ENCODE results near the gene FRMD8.
A peak's percentile ranks its signal among the peaks of the same experiment; 100 is the strongest.
"Not testable (repeated sequence)": the region's sequence is repeated elsewhere in the genome, so short reads cannot be mapped to it uniquely, and the experiment has no call there.

FRMD8 gene

GRCh38 chr11:65437436-65438227, 51.2 kb downstream of the FRMD8 start:
- no peak for DNase-seq

GRCh38 chr11:65438257-65439151, 52.1 kb downstream of the FRMD8 start:
- no peak for DNase-seq

GRCh38 chr11:65439331-65440181, 53.1 kb downstream of the FRMD8 start:
- DNase-seq, result no peak

GRCh38 chr11:65440831-65441499, 54.5 kb downstream of the FRMD8 start:
- no peak for DNase-seq

- DNase-seq, result no peak
Measured at GRCh38 chr11:65442842-65443331, 56.5 kb downstream of the FRMD8 start.

GRCh38 chr11:65444314-65445051, 58.0 kb downstream of the FRMD8 start:
- DNase-seq, result no peak

- DNase-seq, result no peak
Measured at GRCh38 chr11:65445101-65445603, 58.7 kb downstream of the FRMD8 start.

- DNase-seq, result no peak
Measured at GRCh38 chr11:65445604-65446445, 59.4 kb downstream of the FRMD8 start.

GRCh38 chr11:65446446-65447277, 60.2 kb downstream of the FRMD8 start:
- no peak for DNase-seq

- no peak for DNase-seq
Measured at GRCh38 chr11:65448074-65448417, 61.6 kb downstream of the FRMD8 start.

GRCh38 chr11:65448418-65449105, 62.1 kb downstream of the FRMD8 start:
- DNase-seq, result no peak

- not testable (repeated sequence) for DNase-seq
Measured at GRCh38 chr11:65451301-65451700, 64.9 kb downstream of the FRMD8 start.

- not testable (repeated sequence) for DNase-seq
Measured at GRCh38 chr11:65452259-65452658, 65.8 kb downstream of the FRMD8 start.

GRCh38 chr11:65452806-65453490, 66.5 kb downstream of the FRMD8 start:
- peak; percentile 55 for DNase-seq

GRCh38 chr11:65454311-65454695, 67.9 kb downstream of the FRMD8 start:
- DNase-seq, result no peak

GRCh38 chr11:65454696-65455456, 68.4 kb downstream of the FRMD8 start:
- DNase-seq, result peak; percentile 91

GRCh38 chr11:65456418-65456817, 70.0 kb downstream of the FRMD8 start:
- no peak for DNase-seq

Measured in DMS53 (cell line).